HepG2 (cell line): Measurements from ENCODE around the gene L1CAM. TPM values are rescaled to one million over a fixed set of nuclear protein-coding genes. Genes with fewer than 3 reads are reported as not detected.

Source experiments
- EED ChIP-seq: sonication (generic); formaldehyde crosslinking; IDR thresholded peaks from 2 replicates; pipeline ENCODE4 v1.5.0; 2020; ENCODE audit warnings: mild to moderate bottlenecking, missing genetic modification reagents
- EHMT2 ChIP-seq: fragments of 200-600 bp; sonication (generic); IDR thresholded peaks from 2 replicates; pipeline ENCODE4 v1.7.0; 2017; ENCODE audit warnings: antibody characterized with exemption, low read depth, low read length, borderline replicate concordance
- RXRA ChIP-seq: sonication (generic); formaldehyde crosslinking; IDR thresholded peaks from 2 replicates; pipeline ENCODE4 v1.5.1; 2020; ENCODE audit warnings: missing genetic modification reagents
- SMARCE1 ChIP-seq: fragments of 450-650 bp; IDR thresholded peaks from 2 replicates; pipeline ENCODE4 v1.6.1; 2017; ENCODE audit warnings: borderline replicate concordance
- TEAD2 ChIP-seq: sonication (generic); formaldehyde crosslinking; IDR thresholded peaks from 2 replicates; pipeline ENCODE4 v1.9.0; 2021; ENCODE audit warnings: missing genetic modification reagents
- U2AF1 ChIP-seq: fragments of 200-400 bp; formaldehyde crosslinking; optimal IDR thresholded peaks from 2 replicates; pipeline ENCODE3; 2017; ENCODE audit warnings: mild to moderate bottlenecking, low read depth, low read length
- ZFP90 ChIP-seq: sonication (generic); formaldehyde crosslinking; IDR thresholded peaks from 2 replicates; pipeline ENCODE4 v1.8.0; 2022; ENCODE audit warnings: missing genetic modification reagents, mild to moderate bottlenecking, inconsistent platforms, borderline replicate concordance
- ZKSCAN8 ChIP-seq: IDR thresholded peaks from 2 replicates; pipeline ENCODE4 v1.6.1; 2016; ENCODE audit warnings: borderline replicate concordance, missing genetic modification reagents, missing compliant biosample characterization
- ZNF136 ChIP-seq: sonication (generic); formaldehyde crosslinking; IDR thresholded peaks from 2 replicates; pipeline ENCODE4 v1.8.1; 2022; ENCODE audit warnings: low read depth, mild to moderate bottlenecking, moderate library complexity, missing genetic modification reagents
- ZNF644 ChIP-seq: IDR thresholded peaks from 2 replicates; pipeline ENCODE4 v1.6.1; 2016; ENCODE audit warnings: low read depth
- ZNF772 ChIP-seq: sonication (generic); formaldehyde crosslinking; IDR thresholded peaks from 2 replicates; pipeline ENCODE4 v1.5.0; 2020; ENCODE audit warnings: mild to moderate bottlenecking, missing genetic modification reagents
- polyA plus RNA-seq, 8 experiments: library from polyadenylated mRNA; depleted of rRNA in 3 of 8; stranded (reverse) in 7 of 8; unstranded in 1 of 8; fragments of >200 nt; fragmentation: Illumina TruSeq in 4 of 8; extraction: Trizol in 4 of 8; gene quantifications; 2 replicates each; pipeline versions ENCODE4 v1.2.1 to v1.2.3, GENCODE V29; 2011 to 2016; ENCODE audit warnings: low read depth in 4 of 8, missing spikeins in 1 of 8, mixed read lengths in 1 of 8; ENCODE audit not compliant: insufficient read depth in 1 of 8
- total RNA-seq, 5 experiments: library from RNA; depleted of rRNA; stranded (reverse); fragments of >200 nt; fragmentation: Illumina TruSeq; extraction: Trizol; gene quantifications; 2 replicates each; pipeline ENCODE4 v1.2.3, GENCODE V29; 2016; ENCODE audit warnings: low read depth in 1 of 5
- TF ChIP-seq, protein P1 (sequence below): sonication (generic); formaldehyde crosslinking; conservative IDR thresholded peaks from 2 replicates; pipeline ENCODE4 v1.4.0; 2020; ENCODE audit warnings: missing genetic modification reagents
- TF ChIP-seq, protein P2 (sequence below): sonication (generic); formaldehyde crosslinking; IDR thresholded peaks from 2 replicates; pipeline ENCODE4 v1.4.0; 2020; ENCODE audit warnings: missing genetic modification reagents
- TF ChIP-seq, protein P3 (sequence below): sonication (generic); formaldehyde crosslinking; IDR thresholded peaks from 2 replicates; pipeline ENCODE4 v1.8.0; 2022; ENCODE audit warnings: low read depth, missing genetic modification reagents
- TF ChIP-seq, protein P4 (sequence below): sonication (generic); formaldehyde crosslinking; IDR thresholded peaks from 2 replicates; pipeline ENCODE4 v1.4.0; 2020; ENCODE audit warnings: mild to moderate bottlenecking, missing genetic modification reagents
- TF ChIP-seq, protein P5 (sequence below): sonication (generic); formaldehyde crosslinking; IDR thresholded peaks from 2 replicates; pipeline ENCODE4 v1.5.1; 2020; ENCODE audit warnings: mild to moderate bottlenecking, missing genetic modification reagents, moderate library complexity

The L1CAM gene
- total and polyA plus RNA-seq, 2 of the 13 experiments (the other 11 are each of a cell fraction or from before 2014, with no cell fraction given) = 1.4 to 2.0 TPM

DNA sequence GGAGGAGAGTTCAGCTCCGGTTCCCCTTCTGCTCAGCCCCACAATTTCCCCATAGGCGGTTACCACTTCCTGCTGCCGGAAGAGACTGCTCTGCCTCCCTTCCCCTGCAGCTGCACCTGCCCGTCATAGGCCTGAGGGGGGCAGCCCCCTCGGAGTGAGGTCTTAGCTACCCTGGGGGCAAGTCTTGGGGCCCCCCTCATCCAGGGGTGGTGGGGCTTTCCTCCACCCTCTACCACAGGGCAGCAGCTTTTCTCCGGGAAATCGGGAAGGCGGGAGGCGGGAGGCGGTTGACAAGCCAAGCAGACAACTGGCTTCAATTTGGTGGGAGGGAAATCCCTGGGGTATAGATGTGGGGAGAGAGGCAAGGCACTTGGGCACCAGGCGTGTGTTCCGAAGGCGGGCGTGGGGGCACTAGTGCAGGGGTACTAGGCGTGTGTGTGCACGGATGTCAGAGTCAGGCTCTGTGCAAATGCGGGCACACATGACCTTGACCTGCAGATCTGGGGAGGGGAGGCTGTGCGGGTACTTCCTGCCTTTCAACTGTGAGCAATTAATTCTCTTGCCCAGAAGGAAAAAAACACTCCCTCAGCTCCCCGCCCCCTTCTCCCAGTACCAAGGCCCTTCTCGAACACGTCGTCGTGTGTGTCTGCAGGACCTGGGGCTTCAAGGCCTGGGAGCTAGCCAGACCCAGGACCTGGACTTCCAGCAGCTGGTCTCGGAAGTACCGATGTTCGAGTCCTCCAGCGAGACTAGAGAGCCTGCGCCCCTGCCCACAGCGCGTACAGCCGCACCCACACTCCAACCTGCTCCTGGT is 41.1 kb upstream of the L1CAM start (continued):
- TF ChIP-seq ZNF644 (CRISPR knock-in tag) = no peak
- no peak for TF ChIP-seq EED (CRISPR knock-in tag)
- no peak for TF ChIP-seq EHMT2
- TF ChIP-seq U2AF1 = no peak
- TF ChIP-seq SMARCE1 = no peak
- TF ChIP-seq, protein P1, sequence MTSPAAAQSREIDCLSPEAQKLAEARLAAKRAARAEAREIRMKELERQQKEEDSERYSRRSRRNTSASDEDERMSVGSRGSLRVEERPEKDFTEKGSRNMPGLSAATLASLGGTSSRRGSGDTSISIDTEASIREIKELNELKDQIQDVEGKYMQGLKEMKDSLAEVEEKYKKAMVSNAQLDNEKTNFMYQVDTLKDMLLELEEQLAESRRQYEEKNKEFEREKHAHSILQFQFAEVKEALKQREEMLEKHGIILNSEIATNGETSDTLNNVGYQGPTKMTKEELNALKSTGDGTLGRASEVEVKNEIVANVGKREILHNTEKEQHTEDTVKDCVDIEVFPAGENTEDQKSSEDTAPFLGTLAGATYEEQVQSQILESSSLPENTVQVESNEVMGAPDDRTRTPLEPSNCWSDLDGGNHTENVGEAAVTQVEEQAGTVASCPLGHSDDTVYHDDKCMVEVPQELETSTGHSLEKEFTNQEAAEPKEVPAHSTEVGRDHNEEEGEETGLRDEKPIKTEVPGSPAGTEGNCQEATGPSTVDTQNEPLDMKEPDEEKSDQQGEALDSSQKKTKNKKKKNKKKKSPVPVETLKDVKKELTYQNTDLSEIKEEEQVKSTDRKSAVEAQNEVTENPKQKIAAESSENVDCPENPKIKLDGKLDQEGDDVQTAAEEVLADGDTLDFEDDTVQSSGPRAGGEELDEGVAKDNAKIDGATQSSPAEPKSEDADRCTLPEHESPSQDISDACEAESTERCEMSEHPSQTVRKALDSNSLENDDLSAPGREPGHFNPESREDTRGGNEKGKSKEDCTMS = no peak
- no peak for TF ChIP-seq ZNF772 (CRISPR knock-in tag)
- no peak for TF ChIP-seq TEAD2 (CRISPR knock-in tag)
- TF ChIP-seq, protein P2, sequence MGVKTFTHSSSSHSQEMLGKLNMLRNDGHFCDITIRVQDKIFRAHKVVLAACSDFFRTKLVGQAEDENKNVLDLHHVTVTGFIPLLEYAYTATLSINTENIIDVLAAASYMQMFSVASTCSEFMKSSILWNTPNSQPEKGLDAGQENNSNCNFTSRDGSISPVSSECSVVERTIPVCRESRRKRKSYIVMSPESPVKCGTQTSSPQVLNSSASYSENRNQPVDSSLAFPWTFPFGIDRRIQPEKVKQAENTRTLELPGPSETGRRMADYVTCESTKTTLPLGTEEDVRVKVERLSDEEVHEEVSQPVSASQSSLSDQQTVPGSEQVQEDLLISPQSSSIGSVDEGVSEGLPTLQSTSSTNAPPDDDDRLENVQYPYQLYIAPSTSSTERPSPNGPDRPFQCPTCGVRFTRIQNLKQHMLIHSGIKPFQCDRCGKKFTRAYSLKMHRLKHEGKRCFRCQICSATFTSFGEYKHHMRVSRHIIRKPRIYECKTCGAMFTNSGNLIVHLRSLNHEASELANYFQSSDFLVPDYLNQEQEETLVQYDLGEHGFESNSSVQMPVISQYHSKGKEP (CRISPR knock-in tag) = no peak
- TF ChIP-seq, protein P3, sequence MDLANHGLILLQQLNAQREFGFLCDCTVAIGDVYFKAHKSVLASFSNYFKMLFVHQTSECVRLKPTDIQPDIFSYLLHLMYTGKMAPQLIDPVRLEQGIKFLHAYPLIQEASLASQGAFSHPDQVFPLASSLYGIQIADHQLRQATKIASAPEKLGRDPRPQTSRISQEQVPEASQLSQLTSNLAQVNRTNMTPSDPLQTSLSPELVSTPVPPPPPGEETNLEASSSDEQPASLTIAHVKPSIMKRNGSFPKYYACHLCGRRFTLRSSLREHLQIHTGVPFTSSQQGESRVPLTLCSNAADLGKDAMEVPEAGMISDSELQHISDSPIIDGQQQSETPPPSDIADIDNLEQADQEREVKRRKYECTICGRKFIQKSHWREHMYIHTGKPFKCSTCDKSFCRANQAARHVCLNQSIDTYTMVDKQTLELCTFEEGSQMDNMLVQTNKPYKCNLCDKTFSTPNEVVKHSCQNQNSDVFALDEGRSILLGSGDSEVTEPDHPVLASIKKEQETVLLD (CRISPR knock-in tag) = no peak
- TF ChIP-seq ZKSCAN8 = no peak
- peak; percentile 22; the same call in 1 of the 2 replicates for TF ChIP-seq ZFP90 (CRISPR knock-in tag)
- TF ChIP-seq, protein P4, sequence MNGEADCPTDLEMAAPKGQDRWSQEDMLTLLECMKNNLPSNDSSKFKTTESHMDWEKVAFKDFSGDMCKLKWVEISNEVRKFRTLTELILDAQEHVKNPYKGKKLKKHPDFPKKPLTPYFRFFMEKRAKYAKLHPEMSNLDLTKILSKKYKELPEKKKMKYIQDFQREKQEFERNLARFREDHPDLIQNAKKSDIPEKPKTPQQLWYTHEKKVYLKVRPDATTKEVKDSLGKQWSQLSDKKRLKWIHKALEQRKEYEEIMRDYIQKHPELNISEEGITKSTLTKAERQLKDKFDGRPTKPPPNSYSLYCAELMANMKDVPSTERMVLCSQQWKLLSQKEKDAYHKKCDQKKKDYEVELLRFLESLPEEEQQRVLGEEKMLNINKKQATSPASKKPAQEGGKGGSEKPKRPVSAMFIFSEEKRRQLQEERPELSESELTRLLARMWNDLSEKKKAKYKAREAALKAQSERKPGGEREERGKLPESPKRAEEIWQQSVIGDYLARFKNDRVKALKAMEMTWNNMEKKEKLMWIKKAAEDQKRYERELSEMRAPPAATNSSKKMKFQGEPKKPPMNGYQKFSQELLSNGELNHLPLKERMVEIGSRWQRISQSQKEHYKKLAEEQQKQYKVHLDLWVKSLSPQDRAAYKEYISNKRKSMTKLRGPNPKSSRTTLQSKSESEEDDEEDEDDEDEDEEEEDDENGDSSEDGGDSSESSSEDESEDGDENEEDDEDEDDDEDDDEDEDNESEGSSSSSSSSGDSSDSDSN (CRISPR knock-in tag) = no peak; the same call in 1 of the 2 replicates
- TF ChIP-seq ZNF136 (CRISPR knock-in tag) = no peak
- TF ChIP-seq, protein P5, sequence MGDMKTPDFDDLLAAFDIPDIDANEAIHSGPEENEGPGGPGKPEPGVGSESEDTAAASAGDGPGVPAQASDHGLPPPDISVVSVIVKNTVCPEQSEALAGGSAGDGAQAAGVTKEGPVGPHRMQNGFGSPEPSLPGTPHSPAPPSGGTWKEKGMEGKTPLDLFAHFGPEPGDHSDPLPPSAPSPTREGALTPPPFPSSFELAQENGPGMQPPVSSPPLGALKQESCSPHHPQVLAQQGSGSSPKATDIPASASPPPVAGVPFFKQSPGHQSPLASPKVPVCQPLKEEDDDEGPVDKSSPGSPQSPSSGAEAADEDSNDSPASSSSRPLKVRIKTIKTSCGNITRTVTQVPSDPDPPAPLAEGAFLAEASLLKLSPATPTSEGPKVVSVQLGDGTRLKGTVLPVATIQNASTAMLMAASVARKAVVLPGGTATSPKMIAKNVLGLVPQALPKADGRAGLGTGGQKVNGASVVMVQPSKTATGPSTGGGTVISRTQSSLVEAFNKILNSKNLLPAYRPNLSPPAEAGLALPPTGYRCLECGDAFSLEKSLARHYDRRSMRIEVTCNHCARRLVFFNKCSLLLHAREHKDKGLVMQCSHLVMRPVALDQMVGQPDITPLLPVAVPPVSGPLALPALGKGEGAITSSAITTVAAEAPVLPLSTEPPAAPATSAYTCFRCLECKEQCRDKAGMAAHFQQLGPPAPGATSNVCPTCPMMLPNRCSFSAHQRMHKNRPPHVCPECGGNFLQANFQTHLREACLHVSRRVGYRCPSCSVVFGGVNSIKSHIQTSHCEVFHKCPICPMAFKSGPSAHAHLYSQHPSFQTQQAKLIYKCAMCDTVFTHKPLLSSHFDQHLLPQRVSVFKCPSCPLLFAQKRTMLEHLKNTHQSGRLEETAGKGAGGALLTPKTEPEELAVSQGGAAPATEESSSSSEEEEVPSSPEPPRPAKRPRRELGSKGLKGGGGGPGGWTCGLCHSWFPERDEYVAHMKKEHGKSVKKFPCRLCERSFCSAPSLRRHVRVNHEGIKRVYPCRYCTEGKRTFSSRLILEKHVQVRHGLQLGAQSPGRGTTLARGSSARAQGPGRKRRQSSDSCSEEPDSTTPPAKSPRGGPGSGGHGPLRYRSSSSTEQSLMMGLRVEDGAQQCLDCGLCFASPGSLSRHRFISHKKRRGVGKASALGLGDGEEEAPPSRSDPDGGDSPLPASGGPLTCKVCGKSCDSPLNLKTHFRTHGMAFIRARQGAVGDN = peak; percentile 81
- no peak for TF ChIP-seq RXRA
